ENCODE data around the gene RBMS1. TPM values are rescaled to one million over a fixed set of nuclear protein-coding genes. Genes with fewer than 3 reads are reported as not detected.

Gene RBMS1
- total and polyA plus RNA-seq, 7 donors = 8.4 to 43.2 (median 24.1) TPM

DNA sequence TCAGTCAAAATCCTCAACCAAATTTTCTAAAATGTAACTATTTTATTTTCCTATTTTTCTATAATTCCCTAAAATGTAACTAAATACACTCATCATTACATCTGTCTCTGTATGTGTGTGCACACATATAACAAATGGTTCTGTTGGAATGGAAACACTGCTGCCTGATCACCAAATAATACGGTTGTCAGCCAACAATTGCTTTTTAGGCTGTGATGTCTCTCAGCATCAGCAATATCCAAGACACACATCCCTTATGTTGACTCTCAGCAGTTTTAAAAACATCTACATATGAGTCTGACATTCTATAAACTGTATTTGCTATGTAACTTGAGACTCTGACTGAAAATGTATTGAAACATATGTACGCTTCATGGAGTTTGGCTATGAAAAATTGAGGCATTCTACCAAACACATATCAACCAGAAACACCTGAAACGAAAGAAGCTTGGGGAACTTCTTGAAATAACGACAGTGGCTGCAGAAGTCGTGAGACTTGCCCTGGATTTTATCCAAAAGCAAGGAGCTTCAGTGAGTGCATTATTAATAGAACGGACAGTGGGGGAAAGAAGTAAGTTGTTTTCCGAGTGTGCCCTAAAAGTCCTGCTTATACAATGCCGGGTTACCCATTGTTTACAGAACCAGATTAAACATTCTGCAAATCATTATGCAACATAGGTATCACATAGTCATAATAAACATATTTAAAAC lies 183.3 kb downstream of the RBMS1 start:
- H3K36me3 ChIP-seq (ENCODE audit: insufficient read depth in 1 of 2, low read depth in 1 of 2) = peaks cover 6 to 17% of the 10 kb centered on the region in 2 donors
- H3K4me3 ChIP-seq = peak overlapping the region; percentile 35
- H3K27me3 ChIP-seq (ENCODE audit: insufficient read depth in 3 of 3, low read length in 2 of 3) = no peaks in the 10 kb centered on the region
- H3K9me3 ChIP-seq = no peaks in the 10 kb centered on the region
- TF ChIP-seq, protein P1, sequence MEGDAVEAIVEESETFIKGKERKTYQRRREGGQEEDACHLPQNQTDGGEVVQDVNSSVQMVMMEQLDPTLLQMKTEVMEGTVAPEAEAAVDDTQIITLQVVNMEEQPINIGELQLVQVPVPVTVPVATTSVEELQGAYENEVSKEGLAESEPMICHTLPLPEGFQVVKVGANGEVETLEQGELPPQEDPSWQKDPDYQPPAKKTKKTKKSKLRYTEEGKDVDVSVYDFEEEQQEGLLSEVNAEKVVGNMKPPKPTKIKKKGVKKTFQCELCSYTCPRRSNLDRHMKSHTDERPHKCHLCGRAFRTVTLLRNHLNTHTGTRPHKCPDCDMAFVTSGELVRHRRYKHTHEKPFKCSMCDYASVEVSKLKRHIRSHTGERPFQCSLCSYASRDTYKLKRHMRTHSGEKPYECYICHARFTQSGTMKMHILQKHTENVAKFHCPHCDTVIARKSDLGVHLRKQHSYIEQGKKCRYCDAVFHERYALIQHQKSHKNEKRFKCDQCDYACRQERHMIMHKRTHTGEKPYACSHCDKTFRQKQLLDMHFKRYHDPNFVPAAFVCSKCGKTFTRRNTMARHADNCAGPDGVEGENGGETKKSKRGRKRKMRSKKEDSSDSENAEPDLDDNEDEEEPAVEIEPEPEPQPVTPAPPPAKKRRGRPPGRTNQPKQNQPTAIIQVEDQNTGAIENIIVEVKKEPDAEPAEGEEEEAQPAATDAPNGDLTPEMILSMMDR (IDR thresholded peaks at IDR 0.05) = no peak
- ATAC-seq (peak in 2 of 4 donors; percentile 35 to 63), DNase-seq (no peak)
- intact Hi-C loops (cut with DNase I) = no loop called here
- WGBS, 3 donors = 19 to 36% (median 23%) methylated on average over 8 of the region's 8 CpGs
- peaks cover 50% of the 10 kb centered on the region for H3K4me1 ChIP-seq
- H3K27ac ChIP-seq = peak overlapping the region; percentile 63

DNA sequence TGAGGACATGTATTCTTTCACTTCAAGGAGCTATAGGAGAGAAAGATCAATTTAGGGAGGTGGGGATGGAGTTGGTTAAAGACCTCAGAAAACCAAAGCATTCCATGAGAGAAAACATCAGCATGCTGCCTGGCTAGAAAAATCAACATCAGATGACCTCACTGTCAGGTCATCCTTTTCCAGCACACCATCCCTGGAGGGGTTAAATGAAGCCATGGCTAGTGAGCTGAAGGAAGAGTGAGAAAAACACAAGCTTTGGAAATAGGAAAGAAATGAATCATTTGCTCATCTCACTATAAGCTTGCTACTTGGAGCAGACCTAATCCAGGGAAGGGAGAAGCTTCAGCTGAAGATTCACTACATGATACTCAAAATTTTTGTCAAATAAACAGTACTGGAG lies 184.0 kb downstream of the RBMS1 start:
- TF ChIP-seq, protein P1 (IDR thresholded peaks at IDR 0.05) = no peak
- H3K27ac ChIP-seq = peak overlapping the region; percentile 63
- H3K27me3 ChIP-seq (ENCODE audit: insufficient read depth in 3 of 3, low read length in 2 of 3) = no peaks in the 10 kb centered on the region
- DNase-seq (no peak), ATAC-seq (no peak)
- H3K9me3 ChIP-seq = no peaks in the 10 kb centered on the region
- peaks cover 46% of the 10 kb centered on the region for H3K4me1 ChIP-seq
- peaks cover 6 to 17% of the 10 kb centered on the region in 2 donors for H3K36me3 ChIP-seq (ENCODE audit: insufficient read depth in 1 of 2, low read depth in 1 of 2)
- intact Hi-C loops (cut with DNase I) = no loop called here
- no peak overlapping the region for H3K4me3 ChIP-seq

DNA sequence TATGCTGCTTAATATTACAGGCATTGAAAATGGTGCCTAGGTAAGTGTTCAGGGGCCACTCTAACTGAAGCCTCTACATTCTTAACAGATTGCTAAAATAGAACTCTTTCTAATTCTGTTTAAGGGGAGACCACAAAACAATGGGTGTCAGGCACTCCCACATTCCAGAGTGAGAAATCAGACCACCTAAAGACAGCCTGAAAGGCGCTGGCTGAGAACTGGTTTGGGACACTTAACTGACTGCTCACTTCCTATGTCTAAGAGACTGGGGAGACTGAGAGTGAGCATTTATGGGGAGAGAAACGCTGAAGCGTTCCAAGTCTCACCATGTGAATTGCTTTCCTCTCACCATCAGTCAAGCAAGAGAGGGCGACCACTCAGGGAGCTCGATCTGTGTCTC lies 184.7 kb downstream of the RBMS1 start:
- Histone ChIP-seq H3K4me1 (peaks cover 46% of the 10 kb centered on the region), H3K27ac (no peak overlapping the region), H3K4me3 (no peak overlapping the region), H3K27me3 (ENCODE audit: insufficient read depth in 3 of 3, low read length in 2 of 3) (no peaks in the 10 kb centered on the region), H3K9me3 (no peaks in the 10 kb centered on the region), H3K36me3 (ENCODE audit: insufficient read depth in 1 of 2, low read depth in 1 of 2) (peaks cover 6 to 17% of the 10 kb centered on the region in 2 donors)
- TF ChIP-seq, protein P1 (IDR thresholded peaks at IDR 0.05) = no peak
- ATAC-seq (no peak), DNase-seq (no peak)
- intact Hi-C loops (cut with DNase I) = no loop called here
- WGBS, 3 donors = 80 to 88% (median 82%) methylated on average over 5 of the region's 5 CpGs

DNA sequence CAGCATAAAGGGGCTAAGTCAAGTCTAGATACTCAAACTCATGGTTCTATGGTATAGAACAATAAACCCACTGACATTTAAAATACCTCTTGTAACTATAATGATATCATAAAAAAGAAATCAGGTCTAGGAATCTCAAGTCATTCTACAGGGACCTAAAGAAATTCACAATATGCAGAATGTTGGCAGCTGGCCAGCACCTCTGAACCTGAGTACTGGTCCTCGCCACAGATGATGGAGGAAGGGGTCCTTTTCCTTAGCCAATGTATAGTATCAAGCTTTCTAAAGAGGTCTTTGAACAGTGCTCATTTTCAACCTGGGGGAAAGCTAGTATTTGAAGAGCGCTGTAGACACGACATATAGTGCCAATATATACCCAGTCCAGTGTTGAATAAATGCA lies 185.1 kb downstream of the RBMS1 start:
- DNase-seq (no peak), ATAC-seq (no peak)
- Histone ChIP-seq H3K4me1 (peaks cover 46% of the 10 kb centered on the region), H3K4me3 (no peak overlapping the region), H3K27ac (no peak overlapping the region), H3K36me3 (ENCODE audit: insufficient read depth in 1 of 2, low read depth in 1 of 2) (peaks cover 6 to 17% of the 10 kb centered on the region in 2 donors), H3K9me3 (no peaks in the 10 kb centered on the region), H3K27me3 (ENCODE audit: insufficient read depth in 3 of 3, low read length in 2 of 3) (no peaks in the 10 kb centered on the region)
- WGBS, 3 donors = 91 to 99% (median 96%) methylated on average over 3 of the region's 3 CpGs
- intact Hi-C loops (cut with DNase I) = no loop called here
- TF ChIP-seq, protein P1 (IDR thresholded peaks at IDR 0.05) = no peak

DNA sequence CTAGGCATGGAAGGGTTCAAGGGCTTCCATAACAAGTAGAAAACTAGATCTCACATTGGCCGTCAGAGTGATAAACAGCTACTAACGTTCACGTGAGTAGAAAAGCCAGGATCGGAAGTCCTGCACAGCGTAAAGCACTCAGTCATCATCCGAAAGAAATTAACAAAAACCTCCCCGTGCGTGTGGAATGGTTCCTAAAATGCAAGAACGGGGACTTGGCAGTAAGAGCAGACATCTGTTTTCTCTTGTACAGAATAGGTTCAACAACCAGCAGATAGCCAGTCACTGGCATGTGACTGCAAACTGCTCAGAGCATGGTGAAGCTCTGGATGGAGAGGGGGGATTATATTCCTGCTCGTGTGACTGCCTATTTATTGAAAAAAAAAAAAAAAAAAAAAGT lies 186.6 kb downstream of the RBMS1 start:
- Histone ChIP-seq H3K9me3 (no peaks in the 10 kb centered on the region), H3K27me3 (ENCODE audit: insufficient read depth in 3 of 3, low read length in 2 of 3) (no peaks in the 10 kb centered on the region), H3K4me3 (peak overlapping the region; percentile 21), H3K36me3 (ENCODE audit: insufficient read depth in 1 of 2, low read depth in 1 of 2) (peaks cover 9 to 14% of the 10 kb centered on the region in 2 donors), H3K27ac (peak overlapping the region; percentile 6), H3K4me1 (peaks cover 47% of the 10 kb centered on the region)
- DNase-seq = no peak
- ATAC-seq = peak in 3 of 4 donors; percentile 38 to 69 (median 50)
- TF ChIP-seq, protein P1 (IDR thresholded peaks at IDR 0.05) = no peak
- WGBS, 3 donors = 29 to 39% (median 34%) methylated on average over 10 of the region's 10 CpGs
- intact Hi-C loops (cut with DNase I) = no loop called here
